Heart left ventricle (tissue), 16 donors: Measurements from ENCODE around the gene RPAP3. TPM values are rescaled to one million over a fixed set of nuclear protein-coding genes. Genes with fewer than 3 reads are reported as not detected.
A peak's percentile ranks its signal among the peaks of the same experiment; 100 is the strongest.

Experiments used
- ATAC-seq, 4 donors: fragments of 200-7000 bp; cut with Tn5 transposase; one replicate each; pipeline ENCODE4 v1.9.1; 2020 to 2022; ENCODE audit warnings: moderate library complexity in 4 of 4, mild to moderate bottlenecking in 3 of 4, moderate number of reproducible peaks in 1 of 4
- DNase-seq, 5 donors: peaks; one replicate each; pipeline ENCODE4 v3.0.0-alpha.2; 2020
- H3K27ac ChIP-seq, 12 donors: fragments of 200-600 bp; sonication (generic) in 4 of 12; one replicate each; pipeline versions ENCODE4 v1.5.0 to v1.8.0; 2016 to 2022; ENCODE audit warnings: mild to moderate bottlenecking in 2 of 12
- H3K27me3 ChIP-seq, 9 donors: fragments of 200-600 bp; sonication (generic) in 2 of 9; one replicate each; pipeline versions ENCODE4 v1.5.1 to v1.8.0; 2016 to 2022; ENCODE audit warnings: mild to moderate bottlenecking in 3 of 9
- H3K36me3 ChIP-seq, 9 donors: fragments of 200-600 bp; sonication (generic) in 2 of 9; one replicate each; pipeline versions ENCODE4 v1.5.0 to v1.8.0; 2018 to 2022; ENCODE audit warnings: mild to moderate bottlenecking in 2 of 9
- H3K4me1 ChIP-seq, 12 donors: fragments of 200-600 bp; sonication (generic) in 4 of 12; one replicate each; pipeline versions ENCODE4 v1.5.0 to v1.8.0; 2016 to 2022; ENCODE audit warnings: mild to moderate bottlenecking in 3 of 12
- H3K4me3 ChIP-seq, 12 donors: fragments of 200-600 bp; sonication (generic) in 4 of 12; one replicate each; pipeline versions ENCODE4 v1.5.0 to v1.8.0; 2017 to 2022; ENCODE audit warnings: mild to moderate bottlenecking in 9 of 12, moderate library complexity in 4 of 12
- H3K9me3 ChIP-seq, 12 donors: fragments of 200-600 bp; sonication (generic) in 4 of 12; one replicate each; pipeline versions ENCODE4 v1.5.0 to v1.8.0; 2016 to 2022; ENCODE audit warnings: mild to moderate bottlenecking in 1 of 12
- POLR2A ChIP-seq, 2 donors: fragments of 450-650 bp; IDR thresholded peaks; one replicate each; pipeline ENCODE4 v1.6.1; 2017; ENCODE audit warnings: antibody characterized with exemption in 2 of 2, mild to moderate bottlenecking in 2 of 2, moderate library complexity in 2 of 2
- WGBS, 4 donors: extraction: QIAGEN DNeasy Blood & Tissue Kit in 2 of 4; methylation state at CpG; one replicate each; pipeline versions ENCODE4 v1.1.5 to v1.1.7; 2013 to 2018; 5-methylcytosine and 5-hydroxymethylcytosine counted together
- intact Hi-C, 10 donors: fragments of 100-400 bp; cut with DNase I; formaldehyde crosslinking; loops; one replicate each; pipeline versions ENCODE4 v1.11.1 to v1.14.2; 2022
- polyA plus RNA-seq, 2 donors: library from polyadenylated mRNA; stranded (reverse); fragments of 200-250 nt; gene quantifications; one replicate each; pipeline ENCODE4 v1.2.3, GENCODE V29; 2013
- total RNA-seq, 9 donors: library from RNA; depleted of rRNA in 2 of 9; stranded (reverse); fragments of >200 nt in 2 of 9; fragmentation: NEBNext Ultra II Directional in 3 of 9; extraction: Animal tissue kit (Norgen Biotek cat#: 25700) in 3 of 9; gene quantifications; one replicate each; pipeline versions ENCODE4 v1.1.0 to v1.2.4, GENCODE V29; 2016 to 2023
- TF ChIP-seq, protein P1 (sequence below), 12 donors: fragments of 200-600 bp; sonication (generic) in 4 of 12; IDR thresholded peaks; one replicate each; pipeline versions ENCODE4 v1.5.0 to v1.8.0; 2018 to 2022; ENCODE audit warnings: antibody characterized with exemption in 12 of 12, mild to moderate bottlenecking in 5 of 12
- donor health status: ischemic (EF 13 %, LVEDD 7.1; RV severe dilation, severe dysfunction).
- donor health status: healthy with polysubstance abuse.
- donor health status: DM: no; HTN: yes; CAD: no.
- donor health status: DM: no; HTN: no; CAD: no.
- donor health status: ischemic (EF 25% LVEDD 6.9; RV normal size, moderate dysfunction).
- donor health status: ischemic (EF 25% LVEDD 5.7; RV mildly dilated, moderate dysfunction).
- donor health status: healthy.
- donor health status: DM: yes; HTN: yes; CAD: no.
- donor health status: ischemic (EF 35%, LVEDD 5.7; RV mildly dilated, moderate dysfunction).
- donor health status: nonischemic (EF 11% LVEDD 7.7; RV severe dilation, severe dysfunction).
- donor health status: DM: yes; HTN: yes; CAD: no.
- donor health status: PGD.
- donor health status: ischemic (EF 29% LVEDD 5.4; RV normal size, mild dysfunction).
- donor health status: nonischemic (EF 23%, LVEDD 6.1; RV moderate dilation, normal function).

The RPAP3 gene
- total and polyA plus RNA-seq, 11 donors = 7.2 to 25.2 (median 21.7) TPM

GRCh38 chr12:47750916-47751470 lies 45.2 kb upstream of the RPAP3 start:
- peaks cover 0 to 54% (median 12%) of the 10 kb centered on the region in 9 donors for H3K36me3 ChIP-seq
- intact Hi-C loops = no loop called here
- peaks cover 18 to 58% (median 45%) of the 10 kb centered on the region in 12 donors for H3K4me1 ChIP-seq
- DNase-seq = peak in 1 of 5 donors; percentile 51
- H3K4me3 ChIP-seq = no peak overlapping the region
- no peak for ATAC-seq
- no peaks in the 10 kb centered on the region for H3K9me3 ChIP-seq
- H3K27ac ChIP-seq = peak overlapping the region in 1 of 12 donors; percentile 7
- TF ChIP-seq POLR2A (IDR thresholded peaks at IDR 0.05) = no peak
- TF ChIP-seq, protein P1, sequence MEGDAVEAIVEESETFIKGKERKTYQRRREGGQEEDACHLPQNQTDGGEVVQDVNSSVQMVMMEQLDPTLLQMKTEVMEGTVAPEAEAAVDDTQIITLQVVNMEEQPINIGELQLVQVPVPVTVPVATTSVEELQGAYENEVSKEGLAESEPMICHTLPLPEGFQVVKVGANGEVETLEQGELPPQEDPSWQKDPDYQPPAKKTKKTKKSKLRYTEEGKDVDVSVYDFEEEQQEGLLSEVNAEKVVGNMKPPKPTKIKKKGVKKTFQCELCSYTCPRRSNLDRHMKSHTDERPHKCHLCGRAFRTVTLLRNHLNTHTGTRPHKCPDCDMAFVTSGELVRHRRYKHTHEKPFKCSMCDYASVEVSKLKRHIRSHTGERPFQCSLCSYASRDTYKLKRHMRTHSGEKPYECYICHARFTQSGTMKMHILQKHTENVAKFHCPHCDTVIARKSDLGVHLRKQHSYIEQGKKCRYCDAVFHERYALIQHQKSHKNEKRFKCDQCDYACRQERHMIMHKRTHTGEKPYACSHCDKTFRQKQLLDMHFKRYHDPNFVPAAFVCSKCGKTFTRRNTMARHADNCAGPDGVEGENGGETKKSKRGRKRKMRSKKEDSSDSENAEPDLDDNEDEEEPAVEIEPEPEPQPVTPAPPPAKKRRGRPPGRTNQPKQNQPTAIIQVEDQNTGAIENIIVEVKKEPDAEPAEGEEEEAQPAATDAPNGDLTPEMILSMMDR (IDR thresholded peaks at IDR 0.05) = no peak
- 87 to 96% (median 92%) methylated on average over 12 to 19 of the region's 19 CpGs for WGBS, 4 donors
- H3K27me3 ChIP-seq = no peaks in the 10 kb centered on the region

DNA sequence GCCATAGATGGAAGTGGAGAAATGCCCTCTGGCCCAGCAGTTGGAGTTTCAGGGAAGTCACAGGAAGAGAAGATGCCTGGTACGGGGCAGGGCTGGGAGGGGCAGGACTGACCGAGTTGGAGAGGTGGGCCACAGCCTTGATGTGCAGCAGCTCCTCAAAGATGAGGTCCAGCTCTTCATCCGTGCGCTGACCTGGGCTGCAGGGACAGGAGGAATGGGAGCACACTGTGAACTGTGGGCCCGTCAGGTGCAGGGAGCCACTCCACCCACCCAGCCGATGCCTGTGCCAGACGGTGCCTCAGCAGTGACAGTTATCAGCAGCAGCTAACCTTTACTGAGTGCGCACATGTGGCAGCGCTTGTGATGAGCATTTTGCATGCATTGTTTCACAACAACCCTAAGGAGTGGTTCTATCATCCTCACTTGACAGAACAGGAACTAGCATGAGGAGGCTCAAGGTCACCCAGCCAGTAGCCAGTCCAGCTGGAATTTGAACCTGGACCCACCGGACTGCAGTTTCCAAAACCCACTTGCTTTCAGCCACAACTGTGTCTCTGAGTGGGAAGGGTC lies 44.5 kb upstream of the RPAP3 start:
- DNase-seq (peak in 1 of 5 donors; percentile 49), ATAC-seq (no peak)
- TF ChIP-seq, protein P1 (IDR thresholded peaks at IDR 0.05) = no peak
- no peak for TF ChIP-seq POLR2A (IDR thresholded peaks at IDR 0.05)
- H3K27ac ChIP-seq = no peak overlapping the region
- H3K36me3 ChIP-seq = peaks cover 0 to 58% (median 12%) of the 10 kb centered on the region in 9 donors
- no peak overlapping the region for H3K4me3 ChIP-seq
- no peaks in the 10 kb centered on the region for H3K27me3 ChIP-seq
- H3K4me1 ChIP-seq = peaks cover 18 to 58% (median 41%) of the 10 kb centered on the region in 12 donors
- intact Hi-C loops = no loop called here
- 91 to 96% (median 92%) methylated on average over 7 to 10 of the region's 10 CpGs for WGBS, 4 donors
- no peaks in the 10 kb centered on the region for H3K9me3 ChIP-seq

DNA sequence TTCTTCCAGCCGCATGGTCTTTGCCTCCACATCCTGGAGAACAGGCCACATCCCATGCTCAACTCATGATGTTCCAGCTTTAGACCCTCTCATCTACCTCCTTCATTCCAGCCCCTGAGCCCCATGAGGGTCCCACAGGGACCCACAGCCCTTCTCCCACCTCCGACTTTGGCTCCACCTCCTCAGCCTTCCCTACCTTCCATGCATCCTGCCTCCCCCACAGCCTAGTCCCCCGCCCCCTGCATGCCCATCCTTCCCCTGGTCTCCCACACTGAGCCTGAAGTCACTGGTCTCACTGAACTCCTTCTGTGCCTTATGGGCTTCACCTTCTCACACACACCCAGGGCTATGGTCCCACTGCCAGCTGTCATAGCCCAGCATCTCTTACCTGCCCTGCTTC lies 43.1 kb upstream of the RPAP3 start:
- H3K4me1 ChIP-seq = peaks cover 12 to 49% (median 28%) of the 10 kb centered on the region in 12 donors
- H3K27ac ChIP-seq = no peak overlapping the region
- H3K27me3 ChIP-seq = no peaks in the 10 kb centered on the region
- TF ChIP-seq, protein P1 (IDR thresholded peaks at IDR 0.05) = no peak
- no peak for TF ChIP-seq POLR2A (IDR thresholded peaks at IDR 0.05)
- H3K4me3 ChIP-seq = no peak overlapping the region
- peaks cover 0 to 55% (median 12%) of the 10 kb centered on the region in 9 donors for H3K36me3 ChIP-seq
- H3K9me3 ChIP-seq = no peaks in the 10 kb centered on the region
- DNase-seq (peak in 1 of 5 donors; percentile 16), ATAC-seq (no peak)
- WGBS, 4 donors = 91 to 99% (median 96%) methylated on average over 3 of the region's 3 CpGs
- intact Hi-C loops = loop anchor here in 1 of 10 donors (2.0 kb wide), 1 partner anchor 72 kb away; no protein-coding TSS in a partner anchor

DNA sequence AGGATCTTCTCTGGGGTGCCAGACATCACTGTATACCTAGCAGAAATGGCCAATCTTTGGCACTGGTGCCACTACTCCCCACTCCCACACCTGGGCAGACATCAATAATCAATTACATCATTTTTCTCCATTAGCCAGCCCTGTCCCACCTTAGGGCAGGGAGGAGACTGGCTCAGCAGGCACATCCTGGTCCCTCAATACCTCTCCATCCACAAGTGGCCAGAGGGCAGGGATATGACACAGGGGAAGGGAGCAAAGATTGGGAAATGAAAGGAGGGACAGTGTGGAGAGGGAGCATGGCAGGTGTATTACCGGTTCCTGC lies 42.6 kb upstream of the RPAP3 start:
- Histone ChIP-seq H3K27ac (no peak overlapping the region), H3K36me3 (peaks cover 0 to 55% (median 12%) of the 10 kb centered on the region in 9 donors), H3K27me3 (no peaks in the 10 kb centered on the region), H3K9me3 (no peaks in the 10 kb centered on the region), H3K4me3 (no peak overlapping the region), H3K4me1 (peaks cover 7 to 46% (median 24%) of the 10 kb centered on the region in 12 donors)
- DNase-seq = no peak
- WGBS, 4 donors = 94 to 100% (median 98%) methylated on average over 1 of the region's 1 CpG
- no peak for TF ChIP-seq POLR2A (IDR thresholded peaks at IDR 0.05)
- TF ChIP-seq, protein P1 (IDR thresholded peaks at IDR 0.05) = no peak
- no peak for ATAC-seq
- intact Hi-C loops = loop anchor here in 1 of 10 donors (2.0 kb wide), 1 partner anchor 72 kb away; no protein-coding TSS in a partner anchor
